Fibroblast of pulmonary artery (primary cell): ENCODE measurements around the gene FBXO36.

Source experiments
- DNase-seq: peaks from one replicate; pipeline ENCODE4 v3.0.0-alpha.2; 2010; ENCODE audit warnings: low read depth
- H3K4me3 ChIP-seq: replicated peaks from 2 replicates; pipeline ENCODE4 v1.5.1; 2011; ENCODE audit warnings: low read depth, mild to moderate bottlenecking, control low read depth, low read length, moderate library complexity
- TF ChIP-seq, protein P1 (sequence below): IDR thresholded peaks from 2 replicates; pipeline ENCODE4 v1.5.1; 2011; ENCODE audit warnings: mild to moderate bottlenecking, control low read depth, low read length, inconsistent platforms; ENCODE audit errors: missing control alignments

The FBXO36 gene

DNA sequence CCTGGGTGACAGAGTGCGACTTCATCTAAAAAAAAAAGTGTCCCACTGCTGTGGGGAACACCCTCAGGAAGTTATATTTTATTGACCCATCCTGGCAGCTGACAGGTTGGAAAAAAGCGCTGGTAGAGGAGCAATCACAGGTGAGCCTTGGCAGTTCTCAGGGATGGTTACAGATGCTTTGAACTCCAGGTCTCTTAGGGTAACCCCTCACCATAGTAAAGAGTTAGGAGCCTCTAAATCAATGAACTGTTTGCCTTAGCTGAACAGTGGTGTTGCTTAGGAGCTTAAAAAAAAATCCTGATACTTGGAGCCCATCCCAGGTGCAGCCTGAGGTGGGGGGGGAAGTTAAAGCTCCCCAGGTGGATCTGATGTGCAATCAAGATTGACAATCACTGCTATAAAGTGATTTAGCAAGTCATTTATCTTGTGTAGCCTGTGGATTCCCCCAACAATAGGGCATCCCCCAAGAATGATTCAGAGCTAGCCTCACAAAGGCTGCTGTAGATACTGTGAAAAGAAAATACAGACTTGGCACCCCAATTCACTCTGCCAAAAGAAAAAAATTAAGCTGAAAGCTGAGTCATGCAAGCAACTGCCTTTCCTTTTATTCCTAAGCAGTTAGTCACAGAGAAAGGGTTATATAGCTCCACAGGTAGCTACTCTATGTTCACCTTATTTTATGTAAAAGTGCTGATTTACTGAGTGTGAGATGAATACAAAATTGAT, 131.6 kb downstream of the FBXO36 start:
- no peak overlapping the region for H3K4me3 ChIP-seq
- DNase-seq, result peak; percentile 49
- TF ChIP-seq, protein P1, sequence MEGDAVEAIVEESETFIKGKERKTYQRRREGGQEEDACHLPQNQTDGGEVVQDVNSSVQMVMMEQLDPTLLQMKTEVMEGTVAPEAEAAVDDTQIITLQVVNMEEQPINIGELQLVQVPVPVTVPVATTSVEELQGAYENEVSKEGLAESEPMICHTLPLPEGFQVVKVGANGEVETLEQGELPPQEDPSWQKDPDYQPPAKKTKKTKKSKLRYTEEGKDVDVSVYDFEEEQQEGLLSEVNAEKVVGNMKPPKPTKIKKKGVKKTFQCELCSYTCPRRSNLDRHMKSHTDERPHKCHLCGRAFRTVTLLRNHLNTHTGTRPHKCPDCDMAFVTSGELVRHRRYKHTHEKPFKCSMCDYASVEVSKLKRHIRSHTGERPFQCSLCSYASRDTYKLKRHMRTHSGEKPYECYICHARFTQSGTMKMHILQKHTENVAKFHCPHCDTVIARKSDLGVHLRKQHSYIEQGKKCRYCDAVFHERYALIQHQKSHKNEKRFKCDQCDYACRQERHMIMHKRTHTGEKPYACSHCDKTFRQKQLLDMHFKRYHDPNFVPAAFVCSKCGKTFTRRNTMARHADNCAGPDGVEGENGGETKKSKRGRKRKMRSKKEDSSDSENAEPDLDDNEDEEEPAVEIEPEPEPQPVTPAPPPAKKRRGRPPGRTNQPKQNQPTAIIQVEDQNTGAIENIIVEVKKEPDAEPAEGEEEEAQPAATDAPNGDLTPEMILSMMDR, result no peak

DNA sequence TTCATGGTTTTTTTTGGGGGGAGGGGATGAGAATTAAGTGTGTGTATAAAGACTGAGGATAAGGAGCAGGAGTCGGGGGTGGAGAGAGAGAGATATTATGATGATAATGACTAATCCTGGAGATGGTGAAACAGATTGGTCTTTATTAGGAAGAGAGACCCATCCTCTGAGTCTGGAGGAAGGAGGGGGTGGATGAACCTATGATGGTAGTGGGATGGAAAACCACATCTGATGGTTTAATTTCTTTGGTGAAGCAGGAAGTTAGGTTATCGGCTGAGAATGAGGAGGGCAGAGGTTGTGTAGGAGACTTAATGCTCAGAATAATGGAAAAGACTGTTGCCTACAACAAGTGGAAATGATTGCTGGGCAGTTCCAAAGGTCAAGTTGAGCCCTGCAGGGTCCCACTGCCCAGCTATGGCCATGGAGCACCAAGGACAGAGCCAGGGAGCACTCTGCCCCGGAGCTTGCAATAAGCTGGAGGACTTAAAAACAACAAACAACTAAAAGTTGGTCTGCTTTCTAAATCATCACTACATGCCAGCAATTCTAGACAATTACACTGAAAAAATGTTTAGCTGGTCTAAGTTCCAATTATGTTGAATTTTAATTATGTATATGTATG, 138.5 kb downstream of the FBXO36 start:
- TF ChIP-seq, protein P1, result no peak
- no peak for DNase-seq
- no peak overlapping the region for H3K4me3 ChIP-seq
